ENCODE data around the gene ORC5.

DNA sequence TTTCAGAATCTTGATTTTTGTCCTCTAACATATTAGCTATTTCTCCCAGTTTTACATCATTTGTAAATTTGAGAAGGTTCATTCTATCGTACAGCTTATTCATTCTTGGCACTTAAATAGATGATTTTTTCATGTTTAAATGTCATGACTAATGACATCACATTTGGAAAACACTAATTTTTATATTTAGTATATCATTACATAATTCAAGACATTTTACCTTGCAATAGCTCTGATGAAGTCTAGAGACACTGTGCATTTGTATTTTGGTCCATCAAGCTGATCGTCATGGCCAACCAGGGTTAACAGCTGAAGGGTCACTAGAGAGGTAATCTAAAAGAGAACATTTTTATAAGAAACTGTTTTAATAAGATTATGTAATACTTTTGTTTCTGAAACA, 71.3 kb downstream of the ORC5 start:
- TF ChIP-seq, protein P1, sequence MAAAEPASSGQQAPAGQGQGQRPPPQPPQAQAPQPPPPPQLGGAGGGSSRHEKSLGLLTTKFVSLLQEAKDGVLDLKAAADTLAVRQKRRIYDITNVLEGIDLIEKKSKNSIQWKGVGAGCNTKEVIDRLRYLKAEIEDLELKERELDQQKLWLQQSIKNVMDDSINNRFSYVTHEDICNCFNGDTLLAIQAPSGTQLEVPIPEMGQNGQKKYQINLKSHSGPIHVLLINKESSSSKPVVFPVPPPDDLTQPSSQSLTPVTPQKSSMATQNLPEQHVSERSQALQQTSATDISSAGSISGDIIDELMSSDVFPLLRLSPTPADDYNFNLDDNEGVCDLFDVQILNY (CRISPR knock-in tag; IDR thresholded peaks at IDR 0.05) = no peak
- TF ChIP-seq, protein P2, sequence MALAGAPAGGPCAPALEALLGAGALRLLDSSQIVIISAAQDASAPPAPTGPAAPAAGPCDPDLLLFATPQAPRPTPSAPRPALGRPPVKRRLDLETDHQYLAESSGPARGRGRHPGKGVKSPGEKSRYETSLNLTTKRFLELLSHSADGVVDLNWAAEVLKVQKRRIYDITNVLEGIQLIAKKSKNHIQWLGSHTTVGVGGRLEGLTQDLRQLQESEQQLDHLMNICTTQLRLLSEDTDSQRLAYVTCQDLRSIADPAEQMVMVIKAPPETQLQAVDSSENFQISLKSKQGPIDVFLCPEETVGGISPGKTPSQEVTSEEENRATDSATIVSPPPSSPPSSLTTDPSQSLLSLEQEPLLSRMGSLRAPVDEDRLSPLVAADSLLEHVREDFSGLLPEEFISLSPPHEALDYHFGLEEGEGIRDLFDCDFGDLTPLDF (CRISPR knock-in tag; IDR thresholded peaks at IDR 0.05) = no peak
- TF ChIP-seq, protein P3, sequence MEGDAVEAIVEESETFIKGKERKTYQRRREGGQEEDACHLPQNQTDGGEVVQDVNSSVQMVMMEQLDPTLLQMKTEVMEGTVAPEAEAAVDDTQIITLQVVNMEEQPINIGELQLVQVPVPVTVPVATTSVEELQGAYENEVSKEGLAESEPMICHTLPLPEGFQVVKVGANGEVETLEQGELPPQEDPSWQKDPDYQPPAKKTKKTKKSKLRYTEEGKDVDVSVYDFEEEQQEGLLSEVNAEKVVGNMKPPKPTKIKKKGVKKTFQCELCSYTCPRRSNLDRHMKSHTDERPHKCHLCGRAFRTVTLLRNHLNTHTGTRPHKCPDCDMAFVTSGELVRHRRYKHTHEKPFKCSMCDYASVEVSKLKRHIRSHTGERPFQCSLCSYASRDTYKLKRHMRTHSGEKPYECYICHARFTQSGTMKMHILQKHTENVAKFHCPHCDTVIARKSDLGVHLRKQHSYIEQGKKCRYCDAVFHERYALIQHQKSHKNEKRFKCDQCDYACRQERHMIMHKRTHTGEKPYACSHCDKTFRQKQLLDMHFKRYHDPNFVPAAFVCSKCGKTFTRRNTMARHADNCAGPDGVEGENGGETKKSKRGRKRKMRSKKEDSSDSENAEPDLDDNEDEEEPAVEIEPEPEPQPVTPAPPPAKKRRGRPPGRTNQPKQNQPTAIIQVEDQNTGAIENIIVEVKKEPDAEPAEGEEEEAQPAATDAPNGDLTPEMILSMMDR (IDR thresholded peaks at IDR 0.05) = no peak
- TF ChIP-seq ZNF396 (CRISPR knock-in tag; IDR thresholded peaks at IDR 0.05; ENCODE audit: borderline replicate concordance) (no peak), NR2C2 (CRISPR knock-in tag; IDR thresholded peaks at IDR 0.05) (no peak), RELA (CRISPR knock-in tag; IDR thresholded peaks at IDR 0.05; ENCODE audit: borderline replicate concordance) (no peak)
- TF ChIP-seq, protein P4, sequence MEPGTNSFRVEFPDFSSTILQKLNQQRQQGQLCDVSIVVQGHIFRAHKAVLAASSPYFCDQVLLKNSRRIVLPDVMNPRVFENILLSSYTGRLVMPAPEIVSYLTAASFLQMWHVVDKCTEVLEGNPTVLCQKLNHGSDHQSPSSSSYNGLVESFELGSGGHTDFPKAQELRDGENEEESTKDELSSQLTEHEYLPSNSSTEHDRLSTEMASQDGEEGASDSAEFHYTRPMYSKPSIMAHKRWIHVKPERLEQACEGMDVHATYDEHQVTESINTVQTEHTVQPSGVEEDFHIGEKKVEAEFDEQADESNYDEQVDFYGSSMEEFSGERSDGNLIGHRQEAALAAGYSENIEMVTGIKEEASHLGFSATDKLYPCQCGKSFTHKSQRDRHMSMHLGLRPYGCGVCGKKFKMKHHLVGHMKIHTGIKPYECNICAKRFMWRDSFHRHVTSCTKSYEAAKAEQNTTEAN (CRISPR knock-in tag; IDR thresholded peaks at IDR 0.05) = no peak

Data from WTC11 (cell line).